Activated naive CD4-positive, alpha-beta T cell treated with anti-CD3 and anti-CD28 coated beads, Interleukin-2, amount 10 ng/mL, durations not matched to agents 5 hours and 36 hours (primary cell): ENCODE measurements around the gene TBP. TPM values are rescaled to one million over a fixed set of nuclear protein-coding genes. Genes with fewer than 3 reads are reported as not detected.

Experiments used
- total RNA-seq, 2 experiments: library from RNA; stranded (reverse); gene quantifications; one replicate each; pipeline ENCODE4 v1.2.3, GENCODE V29; 2021

The TBP gene
- 10 to 100 TPM; 20.1 to 20.8 TPM for total RNA-seq

DNA sequence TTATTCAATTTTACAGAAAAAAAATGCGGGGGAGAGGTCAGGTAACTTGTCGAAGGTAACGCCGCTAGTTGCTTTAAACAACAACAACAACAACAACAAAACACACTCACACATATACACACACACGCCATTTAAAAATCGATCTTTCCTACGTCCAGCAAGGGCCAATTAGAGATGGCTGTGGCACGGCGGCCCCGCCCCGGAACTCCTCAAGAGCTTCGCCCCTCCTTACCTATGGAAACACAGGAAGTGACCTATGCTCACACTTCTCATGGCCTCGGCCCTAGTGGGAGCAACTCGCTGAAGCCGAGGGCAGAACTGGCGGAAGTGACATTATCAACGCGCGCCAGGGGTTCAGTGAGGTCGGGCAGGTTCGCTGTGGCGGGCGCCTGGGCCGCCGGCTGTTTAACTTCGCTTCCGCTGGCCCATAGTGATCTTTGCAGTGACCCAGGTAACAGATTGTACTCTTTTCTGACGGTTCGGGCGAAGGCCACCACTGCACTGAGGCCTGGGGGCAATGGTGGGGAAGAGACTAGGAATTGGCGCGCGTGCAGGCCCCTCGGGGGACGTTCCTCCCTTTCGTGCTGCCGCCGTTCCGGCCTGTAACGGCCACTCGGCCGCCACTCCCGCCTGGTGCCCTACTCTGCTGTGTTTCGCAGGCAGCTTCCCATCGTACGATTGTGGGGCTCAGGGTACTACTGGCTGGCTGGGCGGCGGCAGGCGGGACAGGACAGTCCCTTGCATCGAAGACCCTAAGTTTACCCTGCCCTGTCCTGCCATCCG is at the start of gene TBP:
Gene TBP (plus strand): TSS at position 357 of the 783 bp plus-strand sequence. CDS start 2,661 bp downstream, outside the sequence.

DNA sequence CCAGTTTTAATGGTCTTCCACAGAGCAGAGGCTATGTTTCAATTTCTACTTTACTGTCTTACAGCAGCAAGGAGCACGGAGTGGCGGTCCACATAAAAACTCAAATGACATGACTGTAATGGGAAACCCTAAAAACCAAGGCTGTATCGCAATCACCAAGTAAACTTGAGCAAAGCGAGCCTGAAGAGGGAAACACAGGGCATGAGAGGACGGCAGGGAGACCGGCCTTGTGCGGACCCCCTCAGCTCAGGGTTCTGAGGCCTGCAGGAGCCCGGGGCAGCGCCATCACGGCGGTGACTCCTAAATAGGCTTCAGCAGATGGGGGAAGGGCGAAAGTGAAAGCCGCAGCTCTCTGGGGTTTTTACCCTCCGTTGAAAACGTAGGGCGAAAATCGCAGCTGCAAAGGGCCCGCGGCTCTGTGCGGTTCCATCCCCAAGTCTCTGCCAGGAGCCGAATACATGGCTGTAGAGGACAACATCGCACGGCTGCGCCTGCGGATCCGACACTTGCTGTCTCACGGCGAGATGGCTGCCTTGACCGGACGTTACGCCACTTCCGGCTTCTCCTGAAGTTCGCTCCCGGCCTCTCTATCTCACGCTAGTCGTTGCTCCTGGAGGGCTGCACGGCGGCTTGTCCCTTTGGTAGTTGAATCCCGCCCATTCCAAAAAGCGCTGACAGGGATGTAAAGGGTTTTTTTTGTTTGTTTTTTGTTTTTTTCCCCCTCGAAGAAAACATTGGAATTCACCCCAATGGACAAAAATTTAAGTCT is 1.2 kb upstream of the TBP start, which contains the start of gene PSMB1:
Gene PSMB1 (minus strand): TSS at position 543 of the 769 bp plus-strand sequence. CDS start 65 bp downstream, at position 478.

DNA sequence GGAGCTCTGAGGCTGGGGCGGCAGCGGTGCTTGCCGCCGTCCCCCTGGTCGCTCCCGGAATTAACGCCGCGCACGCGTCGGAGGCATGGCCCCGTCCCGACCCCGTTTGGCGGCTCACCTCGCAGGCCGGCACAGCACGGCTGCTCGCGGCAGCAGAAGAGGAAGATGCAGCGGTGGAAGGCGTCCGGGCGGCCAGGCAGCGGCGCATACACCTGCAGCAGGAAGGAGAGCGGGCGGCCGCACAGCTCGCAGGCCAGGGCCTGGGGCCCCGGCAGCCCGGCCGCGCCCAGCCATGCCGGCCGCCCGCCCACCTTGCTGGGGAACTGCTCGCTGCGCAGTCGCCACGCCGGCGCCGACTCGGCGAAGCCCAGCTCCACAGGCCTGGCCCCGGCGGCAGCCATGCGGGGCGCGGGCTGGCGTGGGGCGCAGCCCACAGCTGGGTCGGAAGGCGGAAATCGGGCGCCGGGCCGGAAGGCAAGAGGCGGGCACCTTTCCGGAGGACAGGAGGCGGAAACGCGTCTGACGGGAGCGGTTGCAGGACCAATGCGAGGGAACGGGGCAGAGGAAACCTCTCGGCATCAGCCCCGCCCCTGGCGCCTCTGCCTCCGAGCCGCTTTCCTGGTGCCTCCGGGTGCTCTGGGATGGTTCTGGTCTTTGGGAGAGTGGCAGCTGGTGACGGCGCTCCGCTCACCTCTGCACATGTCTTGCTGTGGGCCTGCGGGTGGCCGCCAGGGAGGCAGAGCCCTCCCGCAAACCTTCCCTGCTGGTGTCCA is 30.2 kb downstream of the TBP start, which contains the start of gene PDCD2:
Gene PDCD2 (minus strand): TSS at position 457 of the 773 bp plus-strand sequence. CDS start 56 bp downstream, at position 401.

Other genes with a start within 250 kb of the TBP start
- 10 to 100 TPM; 27.3 to 27.5 TPM for gene FAM120B, start 247.6 kb upstream of the TBP start, total RNA-seq
- 100 to 1,000 TPM; 129 to 137 TPM for gene PSMB1, start 1.1 kb upstream of the TBP start, total RNA-seq
- gene PDCD2, start 30.3 kb downstream of the TBP start, total RNA-seq, result 10 to 100 TPM; 84.4 to 85.1 TPM